ENCODE measurements around the gene DNER.

DNA sequence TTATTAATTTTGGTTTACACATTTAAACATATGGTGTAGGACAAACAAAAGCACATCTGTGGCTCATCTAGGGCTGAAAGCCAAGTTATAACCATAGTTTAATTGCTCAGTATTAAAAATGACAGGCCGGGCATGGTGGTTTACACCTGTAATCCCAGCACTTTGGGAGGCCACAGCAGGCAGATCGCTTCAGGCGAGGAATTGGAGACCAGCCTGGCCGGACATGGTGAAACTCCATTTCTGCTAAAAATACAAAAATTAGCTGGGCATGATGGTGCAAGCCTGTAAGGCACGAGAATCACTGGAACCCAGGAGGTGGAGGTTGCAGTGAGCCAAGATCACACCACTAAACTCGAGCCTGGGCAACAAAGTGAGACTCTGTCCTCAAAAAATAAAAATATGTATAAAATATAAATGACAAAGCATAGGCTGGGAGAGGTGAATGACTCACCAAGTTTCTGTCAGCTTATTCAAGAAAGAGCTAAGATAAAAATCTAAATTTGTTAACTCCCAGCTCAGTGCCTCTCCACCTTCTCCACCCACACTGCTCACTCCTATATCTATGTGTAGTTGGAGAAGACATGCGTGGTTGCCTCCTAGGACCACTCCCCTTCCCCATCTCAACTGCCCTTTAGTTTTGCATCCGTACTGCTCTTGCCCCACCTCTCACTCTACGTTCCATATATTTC is 364.1 kb downstream of the DNER start:
- TF ChIP-seq, protein P1, sequence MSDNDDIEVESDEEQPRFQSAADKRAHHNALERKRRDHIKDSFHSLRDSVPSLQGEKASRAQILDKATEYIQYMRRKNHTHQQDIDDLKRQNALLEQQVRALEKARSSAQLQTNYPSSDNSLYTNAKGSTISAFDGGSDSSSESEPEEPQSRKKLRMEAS (IDR thresholded peaks at IDR 0.05; ENCODE audit: low read depth, low read length), result no peak
- TF ChIP-seq, protein P2, sequence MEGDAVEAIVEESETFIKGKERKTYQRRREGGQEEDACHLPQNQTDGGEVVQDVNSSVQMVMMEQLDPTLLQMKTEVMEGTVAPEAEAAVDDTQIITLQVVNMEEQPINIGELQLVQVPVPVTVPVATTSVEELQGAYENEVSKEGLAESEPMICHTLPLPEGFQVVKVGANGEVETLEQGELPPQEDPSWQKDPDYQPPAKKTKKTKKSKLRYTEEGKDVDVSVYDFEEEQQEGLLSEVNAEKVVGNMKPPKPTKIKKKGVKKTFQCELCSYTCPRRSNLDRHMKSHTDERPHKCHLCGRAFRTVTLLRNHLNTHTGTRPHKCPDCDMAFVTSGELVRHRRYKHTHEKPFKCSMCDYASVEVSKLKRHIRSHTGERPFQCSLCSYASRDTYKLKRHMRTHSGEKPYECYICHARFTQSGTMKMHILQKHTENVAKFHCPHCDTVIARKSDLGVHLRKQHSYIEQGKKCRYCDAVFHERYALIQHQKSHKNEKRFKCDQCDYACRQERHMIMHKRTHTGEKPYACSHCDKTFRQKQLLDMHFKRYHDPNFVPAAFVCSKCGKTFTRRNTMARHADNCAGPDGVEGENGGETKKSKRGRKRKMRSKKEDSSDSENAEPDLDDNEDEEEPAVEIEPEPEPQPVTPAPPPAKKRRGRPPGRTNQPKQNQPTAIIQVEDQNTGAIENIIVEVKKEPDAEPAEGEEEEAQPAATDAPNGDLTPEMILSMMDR (IDR thresholded peaks at IDR 0.05; ENCODE audit: low read depth, low read length), result no peak

All from NB4 (cell line).